NB4 (cell line): ENCODE data around the gene CIC.

ENCODE experiments used
- CTCF ChIP-seq: IDR thresholded peaks from one replicate; pipeline ENCODE4 v1.5.1; 2012; ENCODE audit warnings: low read depth, low read length
- POLR2A ChIP-seq: IDR thresholded peaks from 2 replicates; pipeline ENCODE4 v1.6.1; 2011; ENCODE audit warnings: mild to moderate bottlenecking; ENCODE audit not compliant: insufficient read length; ENCODE audit errors: extremely low read depth

- TF ChIP-seq CTCF (no peak), POLR2A (no peak)
These were observed 48.3 kb upstream of the CIC start for GRCh38 chr19:42220751-42221097.
